Pulmonary artery endothelial cell (primary cell): ENCODE measurements around the gene PPM1K. TPM values are rescaled to one million over a fixed set of nuclear protein-coding genes. Genes with fewer than 3 reads are reported as not detected.

Source experiments
- DNase-seq: peaks from one replicate; pipeline ENCODE4 v3.0.0-alpha.2; 2011; ENCODE audit warnings: low read depth, low spot score
- total RNA-seq: library from RNA; depleted of rRNA; stranded (reverse); fragments of >200 nt; gene quantifications from 2 replicates; pipeline ENCODE4 v1.2.3, GENCODE V29; 2014

The PPM1K gene
- total RNA-seq, 1 donor from 2014 or later, result 9.0 TPM

DNA sequence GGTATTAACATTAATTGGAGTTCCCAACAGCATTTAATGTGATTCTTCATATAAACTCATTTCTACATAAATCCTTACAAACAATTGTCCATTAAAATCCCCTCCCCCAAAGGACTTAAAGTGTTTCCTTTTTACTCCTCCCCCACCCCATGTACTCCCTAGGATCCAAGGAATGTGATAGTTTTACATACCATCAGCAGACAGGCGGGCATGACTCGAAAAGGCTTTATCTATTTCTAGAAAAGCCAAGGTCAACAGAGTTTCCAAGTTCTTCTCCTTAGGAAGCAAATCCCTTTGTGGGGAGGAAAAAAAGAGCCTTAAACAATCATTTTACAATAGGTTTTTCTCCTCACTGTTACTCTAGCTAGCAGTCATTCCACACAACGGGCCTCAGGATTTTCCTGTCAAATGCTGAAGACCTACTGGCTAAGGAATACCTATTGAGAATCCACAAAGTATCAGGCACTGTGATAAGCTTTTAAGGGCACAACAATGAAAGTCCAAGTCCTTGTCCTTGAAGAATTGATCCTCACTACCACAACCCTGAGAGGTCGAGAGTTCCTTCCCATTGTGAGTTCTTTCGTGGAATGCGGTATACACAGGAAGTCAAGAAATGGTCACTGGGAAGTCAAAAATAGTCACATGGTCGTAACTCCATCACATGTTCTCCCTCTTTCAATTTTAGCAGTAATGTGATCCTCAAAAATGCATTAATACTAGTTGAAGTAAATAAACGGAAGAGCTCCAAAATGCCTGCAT, 7.2 kb downstream of the PPM1K start:
- DNase-seq, result no peak

DNA sequence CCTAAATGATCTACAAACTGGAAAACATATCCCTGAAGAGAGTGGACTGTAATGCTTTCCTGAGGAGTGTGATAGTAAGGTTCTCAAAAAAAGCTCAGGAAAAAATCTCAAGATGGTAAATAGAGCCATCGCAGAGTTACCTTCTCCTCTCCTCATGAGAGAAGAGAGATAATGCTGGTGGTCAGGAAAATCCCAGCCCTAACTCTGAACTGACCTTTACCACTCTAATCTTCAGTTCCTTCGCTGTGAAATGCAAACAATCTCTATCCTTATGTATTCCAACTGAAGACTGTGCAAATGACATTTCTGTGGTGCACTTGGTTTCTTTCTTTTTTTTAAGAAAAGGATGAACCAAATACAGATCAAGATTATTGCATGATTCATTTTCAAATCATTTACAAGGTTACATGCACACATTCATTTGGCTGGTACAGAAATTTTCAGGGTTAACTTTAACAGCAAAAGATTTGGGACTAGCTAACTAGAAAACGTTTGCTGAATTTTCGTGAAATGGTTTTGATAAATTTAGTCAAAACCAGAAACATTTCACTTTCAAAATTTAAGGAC, 8.3 kb downstream of the PPM1K start:
- DNase-seq, result no peak

DNA sequence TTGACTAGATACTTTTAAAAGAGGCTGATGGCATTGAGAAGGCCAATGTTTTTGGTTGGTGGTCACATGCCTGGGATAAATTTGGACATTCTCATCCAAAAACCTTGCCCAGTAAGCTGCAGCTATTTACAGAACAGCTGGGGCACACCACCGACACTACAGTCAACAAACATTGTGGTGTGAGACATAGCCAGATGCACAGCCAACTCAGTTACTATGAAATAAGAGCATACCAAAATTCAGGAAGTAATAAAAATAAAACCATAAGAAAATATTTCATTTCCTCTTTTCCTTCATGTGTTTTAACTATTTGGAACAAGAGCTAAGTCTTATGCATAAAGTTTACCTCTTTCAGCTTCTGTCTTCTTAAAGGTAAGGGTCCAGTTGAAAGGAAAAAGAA, 8.8 kb downstream of the PPM1K start:
- no peak for DNase-seq

DNA sequence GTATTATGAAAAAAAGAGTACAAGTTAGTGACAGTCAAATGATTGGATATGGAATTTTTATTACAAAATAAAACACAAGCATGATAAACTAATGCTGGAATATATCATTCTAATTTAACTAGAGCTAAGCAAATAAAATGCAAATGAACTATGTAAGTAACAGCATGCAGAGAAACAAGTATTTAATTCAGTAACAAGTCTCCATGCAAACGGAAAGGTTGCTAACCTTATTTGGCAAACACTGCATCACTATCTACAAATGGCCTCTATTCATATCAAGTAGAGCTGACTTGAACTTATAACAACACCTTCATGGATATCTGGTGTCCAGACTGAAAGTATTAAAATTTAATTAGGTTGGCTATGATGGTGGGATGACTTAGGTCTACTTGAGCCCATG, 15.4 kb downstream of the PPM1K start:
- no peak for DNase-seq

DNA sequence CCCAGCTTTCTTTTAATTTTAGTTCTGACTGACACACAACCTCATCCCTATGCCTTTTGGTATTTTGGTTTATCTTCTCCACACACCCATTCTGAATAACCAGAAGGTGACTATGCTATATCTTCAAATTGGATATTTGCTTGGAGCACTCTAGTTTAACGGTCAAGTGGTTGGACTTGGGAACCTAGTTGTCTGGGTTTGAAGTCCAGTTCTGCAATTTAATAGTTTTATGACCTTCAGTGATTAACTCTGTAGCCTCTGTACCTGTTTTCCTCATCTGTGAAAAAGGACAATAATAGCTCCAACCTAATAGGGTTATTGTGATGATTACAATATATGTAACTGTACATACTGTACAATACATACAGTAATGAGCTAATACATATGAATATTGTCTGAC, 20.0 kb downstream of the PPM1K start:
- DNase-seq, result no peak

DNA sequence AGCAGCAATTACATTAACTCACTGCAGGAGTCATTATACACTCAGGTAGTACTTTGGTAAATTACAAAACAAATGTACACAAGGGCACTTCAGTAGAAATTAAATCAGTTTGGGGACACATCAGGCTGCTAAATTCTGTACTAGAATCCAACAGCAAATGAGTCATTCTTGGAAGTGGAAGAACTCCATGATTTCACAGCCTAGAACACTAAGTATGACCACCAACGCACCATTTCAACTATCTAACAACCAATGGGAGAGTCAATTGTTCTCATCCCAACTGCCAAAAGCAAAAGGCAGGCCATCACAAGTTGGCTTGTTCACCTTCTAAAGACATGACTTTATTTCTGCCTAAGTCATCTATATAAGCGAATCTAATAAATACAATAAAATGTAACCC, 26.6 kb downstream of the PPM1K start:
- DNase-seq, result no peak

DNA sequence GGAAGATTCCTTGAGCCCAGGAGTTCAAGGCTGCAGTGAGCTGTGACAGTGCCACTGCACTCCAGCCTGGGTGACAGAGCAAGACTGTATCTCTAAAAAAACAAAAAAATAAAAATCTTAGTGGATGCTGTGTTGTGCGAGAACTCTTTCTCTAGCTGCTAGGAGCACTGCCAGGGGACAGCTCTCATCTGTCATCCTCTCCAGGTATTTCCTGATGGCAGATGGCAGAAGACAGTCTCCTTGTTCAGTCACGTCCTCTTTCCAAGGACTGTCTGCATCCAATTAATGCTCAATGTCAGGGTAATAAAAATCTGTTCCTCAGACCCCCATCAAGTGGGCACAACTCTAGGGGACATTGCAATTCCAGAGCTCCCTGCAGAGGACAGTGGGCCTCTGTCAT, 29.2 kb downstream of the PPM1K start:
- no peak for DNase-seq

DNA sequence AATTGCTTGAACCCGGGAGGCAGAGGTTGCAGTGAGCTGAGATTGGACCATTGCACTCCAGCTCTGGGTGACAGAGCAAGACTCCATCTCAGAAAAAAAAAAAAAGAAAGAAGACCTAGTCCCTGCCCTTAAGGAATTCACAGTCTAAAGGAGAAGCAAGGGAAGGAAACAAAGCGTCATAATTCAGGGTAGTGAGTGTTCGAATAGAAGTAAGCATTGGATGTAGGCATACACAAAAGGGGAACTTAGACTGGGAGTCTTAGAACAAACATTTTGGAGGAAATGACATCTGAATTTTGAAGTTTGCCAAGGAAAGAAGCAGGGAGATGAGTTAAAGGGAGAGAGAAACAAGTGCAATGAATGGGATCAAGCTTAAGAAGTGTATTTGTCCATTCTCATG, 32.4 kb downstream of the PPM1K start:
- no peak for DNase-seq

DNA sequence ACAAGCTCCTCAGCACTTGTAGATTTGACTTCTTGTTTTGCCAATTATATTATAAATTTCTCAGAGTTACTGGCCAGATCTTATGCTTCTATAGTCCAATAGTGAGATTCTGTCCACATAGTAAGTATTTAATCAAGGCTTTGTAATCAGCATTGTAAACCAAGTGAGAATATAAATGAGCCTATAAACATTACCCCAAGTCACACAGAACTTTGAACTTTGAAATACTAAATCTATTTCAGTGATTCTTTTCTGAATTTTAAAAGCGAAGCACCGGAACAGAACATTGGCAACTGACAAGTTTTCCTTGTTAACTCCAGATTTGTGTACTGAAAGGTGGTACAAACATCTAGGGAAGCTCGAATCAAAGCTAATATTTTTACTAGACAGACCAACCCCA, 37.2 kb downstream of the PPM1K start:
- no peak for DNase-seq

DNA sequence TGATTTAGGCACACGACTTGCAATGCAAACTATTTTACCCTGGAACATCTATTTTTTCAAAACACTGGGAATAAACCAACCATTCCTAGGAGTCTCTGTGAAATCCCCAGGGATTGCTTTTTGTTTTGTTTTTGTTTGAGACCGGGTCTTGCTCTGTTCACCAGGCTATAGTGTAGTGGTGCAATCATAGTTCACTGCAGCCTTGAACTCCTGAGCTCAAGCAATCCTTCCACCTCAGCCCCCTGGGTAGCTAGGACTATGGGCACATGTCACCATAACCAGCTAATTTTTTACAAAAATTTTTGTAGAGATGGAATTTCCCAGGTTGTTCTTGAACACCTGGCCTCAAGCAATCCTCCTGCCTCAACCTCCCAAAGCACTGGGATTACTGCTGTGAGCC, 37.8 kb downstream of the PPM1K start:
- DNase-seq, result no peak

DNA sequence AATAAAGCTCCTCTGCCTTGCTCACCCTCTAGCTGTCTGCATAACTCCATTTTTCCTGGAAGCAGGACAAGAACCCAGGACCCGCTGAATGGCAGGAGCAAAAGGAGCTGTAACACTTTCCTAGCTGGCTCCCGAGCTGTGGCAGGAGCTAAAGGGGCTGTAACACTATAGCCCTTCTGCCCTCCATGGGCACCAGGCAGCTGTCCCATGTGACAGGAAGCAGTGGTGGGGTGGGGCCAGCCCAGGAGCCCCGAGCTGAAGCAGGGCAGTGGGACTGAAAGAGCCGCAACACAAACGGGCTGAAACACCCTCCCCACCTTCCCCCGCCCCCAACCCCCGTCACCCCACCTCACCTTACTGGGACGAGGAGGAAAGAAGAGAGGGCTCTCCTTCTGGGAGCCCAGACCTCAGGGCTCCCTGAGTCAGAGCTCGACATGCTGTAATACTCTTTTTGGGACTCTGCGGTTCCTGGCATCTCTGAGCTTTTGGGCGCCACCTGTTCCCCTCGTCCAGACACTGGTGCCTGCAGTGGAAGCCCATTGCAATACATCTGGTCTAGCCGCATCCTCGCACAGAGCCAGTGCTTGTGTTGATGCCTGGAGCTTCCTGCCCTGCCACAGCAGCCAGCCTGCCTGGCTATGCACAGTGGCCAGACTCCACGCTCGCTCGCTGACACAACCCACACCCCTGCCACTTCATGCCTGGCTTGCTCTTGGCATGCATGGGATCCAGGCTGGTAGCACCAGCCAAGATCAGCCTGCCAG, 39.4 kb downstream of the PPM1K start:
- no peak for DNase-seq

DNA sequence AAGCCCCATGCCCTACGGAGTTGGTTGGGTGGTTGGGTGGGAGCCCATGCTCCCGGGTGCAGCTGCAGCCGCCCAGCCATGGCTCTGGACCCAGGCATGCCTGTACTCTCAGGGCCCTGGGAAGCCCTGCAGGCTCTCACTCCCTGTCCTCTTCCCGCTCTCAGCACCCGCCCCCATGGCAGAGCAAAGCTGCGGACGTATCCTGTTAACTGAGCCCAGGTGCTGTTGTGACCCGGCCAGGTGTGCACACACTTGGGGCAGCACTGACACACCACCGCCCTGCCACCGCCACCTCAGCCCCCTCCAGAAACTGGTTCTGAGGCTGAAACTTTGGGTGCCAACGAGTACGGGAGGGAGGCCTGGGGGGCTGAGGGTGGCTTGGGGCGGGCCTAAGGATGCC, 40.3 kb downstream of the PPM1K start:
- DNase-seq, result no peak

DNA sequence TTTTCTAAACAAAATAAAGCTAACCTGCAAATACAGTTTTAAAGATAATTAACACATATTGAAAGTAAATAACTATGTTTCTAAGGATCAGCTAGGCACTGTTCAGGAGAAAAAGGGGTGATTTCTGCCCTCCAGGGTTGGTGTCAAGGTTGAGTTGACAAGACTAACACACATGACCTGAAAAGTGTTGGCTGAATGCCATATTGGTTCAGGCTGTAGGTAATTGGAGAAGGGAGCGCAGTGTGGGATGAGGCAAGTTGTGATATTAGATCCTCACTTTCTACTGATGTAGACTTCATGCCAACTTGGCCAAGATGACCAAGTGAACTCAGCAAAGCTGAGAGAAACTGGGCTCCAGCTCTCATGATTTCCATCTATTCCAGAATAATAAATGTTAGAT, 42.2 kb downstream of the PPM1K start:
- no peak for DNase-seq

DNA sequence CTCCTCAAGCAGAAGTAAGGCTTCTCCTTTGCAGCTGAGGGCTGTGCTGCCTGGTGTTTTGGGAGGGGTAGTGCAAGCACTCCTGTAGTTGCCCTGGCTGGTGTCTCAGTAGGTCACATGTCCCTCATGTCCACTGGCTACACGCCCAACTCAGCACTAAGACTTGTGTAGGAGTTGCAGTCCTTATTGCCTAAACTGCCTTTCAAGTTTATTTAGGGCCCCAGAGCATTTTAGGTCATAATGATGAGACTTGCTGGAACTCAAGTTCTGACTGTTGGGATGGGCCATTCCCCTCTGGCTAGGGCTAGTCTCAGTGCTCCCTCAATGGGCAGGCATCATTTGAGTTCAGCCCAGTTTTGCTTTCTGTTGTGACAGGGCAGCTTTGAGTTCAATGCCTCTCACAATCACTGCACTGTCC, 44.1 kb downstream of the PPM1K start:
- no peak for DNase-seq

DNA sequence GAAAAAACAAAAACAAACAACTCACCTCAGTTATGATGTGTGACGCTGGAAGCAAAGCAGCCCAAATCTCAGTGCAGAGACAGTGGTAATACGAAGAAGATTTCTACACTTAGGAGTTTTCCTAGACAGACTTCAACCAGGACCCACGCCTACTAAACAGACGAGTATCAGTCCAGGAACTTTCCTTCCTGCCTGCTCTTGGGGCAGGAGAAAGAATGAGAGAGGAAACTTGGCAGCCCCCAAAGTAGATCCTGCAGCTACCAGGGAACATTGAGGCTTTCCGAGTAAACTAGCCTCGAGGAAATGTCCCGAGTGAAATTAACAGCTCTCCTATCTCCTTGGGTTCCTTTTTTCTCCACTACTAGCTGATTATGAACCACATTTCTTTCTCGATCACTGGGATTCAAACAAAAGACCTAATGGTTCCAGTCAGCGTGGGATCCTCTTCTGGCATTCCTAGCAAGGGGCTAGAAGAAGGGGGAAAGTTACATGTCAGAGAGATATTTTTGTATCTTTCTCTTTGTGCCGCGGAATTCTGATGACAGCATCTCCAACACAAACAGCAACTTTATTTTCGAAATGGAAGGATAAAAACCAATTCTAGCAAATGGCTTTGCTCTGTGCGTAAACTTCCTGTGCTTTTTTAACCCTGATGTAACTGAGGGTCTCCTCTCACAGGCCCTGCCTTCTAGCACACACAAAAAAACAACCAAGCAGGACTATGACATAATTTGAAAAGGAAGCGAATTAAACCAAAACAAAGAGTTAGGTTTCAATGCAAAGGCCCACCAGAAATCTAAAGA, 53.2 kb downstream of the PPM1K start:
- DNase-seq, result no peak

DNA sequence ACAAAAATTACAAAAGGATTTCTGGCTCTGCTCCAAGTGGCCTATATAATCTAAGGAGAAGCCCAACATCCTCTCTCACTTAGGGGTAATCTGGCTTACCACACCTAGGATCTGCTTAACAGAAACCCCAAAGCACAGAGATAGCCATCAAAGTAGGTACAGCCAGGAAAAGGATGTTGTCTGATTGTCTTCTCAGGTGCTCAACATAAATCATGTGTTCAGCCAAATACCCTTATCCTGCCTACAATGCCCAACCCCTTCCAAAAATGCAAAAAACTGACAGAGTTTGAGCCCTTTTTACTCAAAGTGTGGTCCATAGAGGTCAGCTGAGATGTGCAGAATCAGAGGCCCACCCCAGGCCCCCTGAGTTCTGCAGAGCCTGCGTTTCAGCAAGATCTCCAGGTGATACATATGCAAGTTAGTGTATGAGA, 53.9 kb downstream of the PPM1K start:
- DNase-seq, result no peak

DNA sequence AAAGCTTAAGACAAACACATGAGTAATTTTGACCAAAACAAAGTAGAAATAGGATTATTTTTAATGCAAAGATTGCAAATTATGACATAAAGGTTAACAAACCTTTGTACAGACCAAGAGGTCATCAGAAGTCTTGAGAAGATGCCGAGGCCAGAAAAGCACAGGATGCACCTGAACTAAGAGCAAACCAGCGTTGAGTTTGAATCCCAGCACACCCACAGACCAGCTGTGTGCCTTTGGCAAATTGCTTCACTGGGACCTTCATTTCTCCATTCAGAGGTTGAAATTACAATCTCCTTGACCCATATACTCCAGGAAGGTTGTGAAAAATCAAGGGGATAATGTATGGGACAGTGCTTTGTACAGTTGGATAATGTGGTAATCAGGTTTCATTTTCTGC, 56.6 kb downstream of the PPM1K start:
- no peak for DNase-seq

DNA sequence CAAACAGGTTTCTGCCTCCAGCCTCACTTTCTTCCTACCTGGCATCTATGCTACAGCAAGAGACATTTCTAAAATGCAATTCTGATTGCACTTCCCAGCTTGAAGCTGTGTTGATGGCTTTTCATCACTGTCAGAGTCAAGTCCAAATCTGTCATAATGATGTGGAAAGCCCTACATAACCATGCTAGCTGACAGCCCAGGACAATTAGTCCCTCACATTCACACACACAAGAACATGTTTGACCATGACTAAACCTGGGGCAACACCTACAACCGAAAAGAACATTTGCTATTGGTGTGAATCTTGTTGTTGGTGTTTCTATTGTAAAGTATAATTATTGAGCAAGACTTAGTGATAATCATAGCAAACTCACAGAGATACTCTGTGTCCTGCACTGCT, 58.2 kb downstream of the PPM1K start:
- DNase-seq, result no peak

DNA sequence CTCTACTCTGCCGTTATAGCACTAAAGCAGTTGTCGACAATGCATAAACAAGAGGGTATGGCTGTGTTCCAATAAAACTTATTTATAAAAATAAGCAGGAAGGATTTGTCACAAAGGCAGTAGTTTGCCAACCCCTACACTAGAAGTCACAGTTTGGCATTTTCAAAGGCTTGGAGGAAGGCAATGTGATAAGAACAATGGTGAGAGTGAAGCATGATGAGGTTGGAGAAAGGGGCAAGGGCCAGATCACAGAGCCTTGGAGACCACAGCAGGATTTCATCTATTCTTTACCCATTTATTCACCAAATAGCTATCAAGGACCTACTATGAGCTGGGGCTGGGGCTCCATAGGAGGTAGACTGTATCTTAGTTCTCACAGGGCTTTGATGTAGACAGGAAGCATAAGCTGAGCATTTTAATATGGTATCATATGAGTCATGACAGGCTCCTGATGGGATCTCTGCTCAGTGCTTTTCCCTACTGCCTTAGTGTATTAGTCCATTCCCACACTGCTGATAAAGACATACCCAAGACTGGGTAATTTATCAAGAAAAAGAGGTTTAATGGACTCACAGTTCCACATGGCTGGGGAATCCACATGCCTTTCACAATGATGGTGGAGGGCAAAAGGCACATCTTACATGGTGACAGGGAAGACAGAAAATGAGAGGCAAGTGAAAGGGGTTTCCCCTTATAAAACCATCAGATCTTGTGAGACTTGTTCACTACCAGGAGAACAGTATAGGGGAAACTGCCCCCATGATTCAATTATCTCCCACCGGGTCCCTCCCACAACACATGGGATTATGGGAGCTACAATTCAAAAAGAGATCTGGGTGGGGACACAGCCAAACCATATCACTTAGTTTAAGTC, 58.9 kb downstream of the PPM1K start:
- peak; percentile 66 for DNase-seq

DNA sequence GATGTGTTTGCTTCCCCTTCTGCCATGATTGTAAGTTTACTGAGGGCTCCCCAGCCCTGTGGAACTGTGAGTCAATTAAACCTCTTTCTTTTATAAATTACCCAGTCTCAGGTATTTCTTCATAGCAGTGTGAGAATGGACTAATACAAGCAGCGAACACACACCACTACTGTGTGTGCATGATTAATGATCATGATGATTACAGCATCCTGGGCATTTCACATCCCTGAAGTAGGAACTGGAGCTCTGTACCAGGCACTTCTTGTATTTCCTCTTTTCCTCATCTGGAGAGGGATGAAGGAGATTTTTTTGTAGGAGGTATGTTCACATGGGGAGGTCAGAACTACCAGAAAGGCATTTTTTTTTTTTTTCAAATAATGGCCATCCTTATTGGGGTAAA, 60.8 kb downstream of the PPM1K start:
- no peak for DNase-seq

DNA sequence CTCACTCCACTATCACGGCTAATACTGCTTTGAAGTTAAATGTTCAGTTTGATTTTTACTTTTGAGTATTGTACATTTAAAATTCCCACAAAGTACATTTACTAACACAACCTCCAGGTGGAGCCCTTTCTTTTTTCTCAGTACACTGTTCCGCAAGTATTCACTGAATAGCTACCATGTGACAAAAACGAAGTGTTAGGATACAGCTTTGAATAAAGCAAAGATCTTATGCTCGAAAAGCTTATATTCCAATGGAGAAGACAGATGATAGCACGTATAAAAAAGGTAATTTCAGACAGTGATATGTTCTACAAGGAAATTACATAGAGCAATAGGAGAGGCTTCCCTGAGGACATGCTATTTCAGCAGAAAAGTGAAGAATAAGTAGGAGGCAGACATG, 65.3 kb downstream of the PPM1K start:
- peak; percentile 27 for DNase-seq
